Body of pancreas (tissue), 4 donors: Measurements from ENCODE around the gene CCDC154.

Experiments used
- POLR2A ChIP-seq, 3 donors: fragments of 450-650 bp; IDR thresholded peaks; one replicate each; pipeline ENCODE4 v1.6.1; 2016; ENCODE audit warnings: antibody characterized with exemption in 3 of 3, mild to moderate bottlenecking in 2 of 3
- TF ChIP-seq, protein P1 (sequence below), 7 experiments: fragments of 450-650 bp in 4 of 7; fragments of 200-600 bp in 3 of 7; sonication (generic) in 3 of 7; IDR thresholded peaks; one replicate each; pipeline ENCODE4 v1.5.1; 2016 to 2019; ENCODE audit warnings: antibody characterized with exemption in 7 of 7

DNA sequence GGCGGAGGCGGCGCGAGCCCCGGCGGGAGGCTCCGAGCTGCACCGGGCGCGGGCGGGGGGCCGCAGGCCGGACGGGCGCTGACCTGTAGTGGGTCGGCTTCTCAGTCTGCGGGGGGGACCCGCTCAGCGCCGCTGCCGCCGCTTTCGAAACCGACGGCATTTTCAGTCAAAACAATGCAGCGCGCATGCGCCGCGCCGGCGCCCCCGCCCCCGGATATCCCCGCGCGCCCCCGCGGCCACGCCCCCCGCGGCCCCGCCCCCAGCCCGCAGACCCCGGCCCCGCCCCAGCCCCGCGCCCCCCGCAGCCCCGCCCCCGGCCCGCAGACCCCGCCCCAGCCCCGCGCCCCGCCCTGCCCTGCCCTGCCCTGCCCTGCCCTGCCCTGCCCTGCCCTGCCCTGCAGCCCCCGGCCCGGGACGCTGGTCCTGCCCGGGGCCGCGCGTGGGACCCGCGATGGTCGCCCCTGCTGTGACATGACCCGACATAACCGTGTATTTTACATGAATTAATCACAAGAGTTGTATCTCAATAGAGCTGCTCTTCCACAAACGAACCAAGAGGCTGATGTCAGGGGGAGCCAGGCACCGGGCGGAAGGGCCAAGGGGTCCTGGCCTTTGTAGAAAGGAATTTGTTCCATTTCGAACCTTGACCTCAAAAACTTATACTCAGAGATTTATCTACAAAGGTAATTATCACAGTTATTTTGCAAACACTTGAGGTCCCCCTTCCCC is 29.7 kb downstream of the CCDC154 start, which contains the start of gene UNKL:
- TF ChIP-seq, protein P1, sequence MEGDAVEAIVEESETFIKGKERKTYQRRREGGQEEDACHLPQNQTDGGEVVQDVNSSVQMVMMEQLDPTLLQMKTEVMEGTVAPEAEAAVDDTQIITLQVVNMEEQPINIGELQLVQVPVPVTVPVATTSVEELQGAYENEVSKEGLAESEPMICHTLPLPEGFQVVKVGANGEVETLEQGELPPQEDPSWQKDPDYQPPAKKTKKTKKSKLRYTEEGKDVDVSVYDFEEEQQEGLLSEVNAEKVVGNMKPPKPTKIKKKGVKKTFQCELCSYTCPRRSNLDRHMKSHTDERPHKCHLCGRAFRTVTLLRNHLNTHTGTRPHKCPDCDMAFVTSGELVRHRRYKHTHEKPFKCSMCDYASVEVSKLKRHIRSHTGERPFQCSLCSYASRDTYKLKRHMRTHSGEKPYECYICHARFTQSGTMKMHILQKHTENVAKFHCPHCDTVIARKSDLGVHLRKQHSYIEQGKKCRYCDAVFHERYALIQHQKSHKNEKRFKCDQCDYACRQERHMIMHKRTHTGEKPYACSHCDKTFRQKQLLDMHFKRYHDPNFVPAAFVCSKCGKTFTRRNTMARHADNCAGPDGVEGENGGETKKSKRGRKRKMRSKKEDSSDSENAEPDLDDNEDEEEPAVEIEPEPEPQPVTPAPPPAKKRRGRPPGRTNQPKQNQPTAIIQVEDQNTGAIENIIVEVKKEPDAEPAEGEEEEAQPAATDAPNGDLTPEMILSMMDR (IDR thresholded peaks at IDR 0.05), result no peak
- TF ChIP-seq POLR2A (IDR thresholded peaks at IDR 0.05), result no peak
